Cerebellar cortex (tissue), 1 donor: ENCODE results near the gene HCST.
"Not testable (repeated sequence)": the region's sequence is repeated elsewhere in the genome, so short reads cannot be mapped to it uniquely, and the experiment has no call there.

Experiments used
- DNase-seq: peaks from one replicate; pipeline ENCODE4 v3.0.0-alpha.2; 2015; ENCODE audit warnings: low spot score

Gene HCST

DNA sequence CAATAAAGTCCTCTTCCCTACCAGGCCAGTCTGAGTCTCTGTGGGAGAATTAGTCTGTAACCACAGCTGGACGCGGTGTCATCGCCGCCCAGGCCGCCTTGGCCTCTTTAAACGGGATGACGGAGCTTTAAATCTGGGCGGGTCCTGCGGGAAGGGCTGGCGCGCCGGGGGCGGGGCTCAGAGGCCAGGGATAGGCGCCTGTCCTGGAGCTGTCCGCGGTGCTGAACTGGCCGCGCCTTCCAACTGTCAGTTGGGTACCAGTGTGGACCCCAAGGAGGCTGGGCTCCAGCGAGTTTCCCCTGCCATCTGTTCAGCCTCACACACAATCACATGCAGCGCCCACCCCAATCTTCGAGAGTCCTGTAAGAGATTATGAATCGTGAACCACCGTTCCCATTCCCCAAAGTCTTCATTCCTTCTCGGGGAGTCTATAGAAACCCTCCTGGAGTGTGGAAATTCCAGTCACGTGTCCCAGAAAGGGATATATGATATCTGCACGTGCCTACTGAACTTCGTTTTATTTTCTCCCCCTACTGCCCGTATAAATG is 22.5 kb upstream of the HCST start:
- peak; percentile 80 for DNase-seq

DNA sequence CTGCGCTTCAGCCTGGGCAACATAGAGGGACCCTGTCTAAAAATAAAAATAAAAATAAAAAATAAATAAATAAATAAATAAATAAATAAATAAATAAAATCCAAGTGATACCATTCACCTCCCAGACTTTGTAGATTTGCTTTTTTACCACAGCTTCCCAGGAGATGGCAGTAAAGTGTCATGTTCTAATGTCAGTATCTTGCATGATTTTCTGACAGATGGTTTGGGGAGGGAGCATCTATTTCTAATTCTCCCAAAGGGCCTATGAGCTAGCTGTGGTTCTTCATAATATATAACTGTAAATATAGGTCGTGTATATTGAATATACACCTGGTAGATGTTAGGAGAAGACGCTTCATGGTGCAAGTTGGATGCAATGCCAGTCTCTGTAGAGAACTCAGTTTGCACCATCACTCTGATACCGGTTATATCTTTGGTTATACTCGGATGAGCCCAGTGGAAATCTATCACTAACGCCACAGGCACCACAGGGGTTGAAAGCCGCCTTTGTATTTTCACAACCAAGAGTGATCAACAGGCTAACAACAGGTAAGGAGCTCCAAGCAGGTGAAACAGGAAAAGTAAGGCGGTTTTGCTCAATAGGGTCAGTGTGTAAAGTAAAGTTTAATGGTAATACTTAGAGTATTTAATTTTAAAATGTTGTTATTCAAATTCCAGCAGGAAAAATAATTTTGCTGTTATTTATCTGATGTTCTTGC is 20.1 kb upstream of the HCST start:
- peak; percentile 97 for DNase-seq

DNA sequence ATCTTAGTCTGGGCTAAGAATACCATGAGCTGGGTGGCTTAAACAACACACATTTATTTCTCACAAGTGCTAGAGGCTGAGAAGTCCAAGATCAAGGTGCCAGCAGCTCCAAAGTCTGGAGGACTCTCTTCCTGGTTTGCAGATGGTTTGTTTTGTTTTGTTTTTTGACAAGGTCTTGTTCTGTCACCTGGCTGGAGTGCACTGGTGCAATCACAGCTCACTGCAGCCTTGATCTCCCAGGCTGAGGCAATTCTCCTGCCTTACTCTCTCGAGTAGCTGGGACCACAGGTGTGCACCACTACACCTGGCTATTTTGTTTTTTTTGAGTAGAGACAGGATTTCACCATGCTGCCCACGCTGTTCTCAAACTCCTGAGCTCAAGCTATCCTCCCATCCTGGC is 18.4 kb upstream of the HCST start:
- DNase-seq, result peak; percentile 17

DNA sequence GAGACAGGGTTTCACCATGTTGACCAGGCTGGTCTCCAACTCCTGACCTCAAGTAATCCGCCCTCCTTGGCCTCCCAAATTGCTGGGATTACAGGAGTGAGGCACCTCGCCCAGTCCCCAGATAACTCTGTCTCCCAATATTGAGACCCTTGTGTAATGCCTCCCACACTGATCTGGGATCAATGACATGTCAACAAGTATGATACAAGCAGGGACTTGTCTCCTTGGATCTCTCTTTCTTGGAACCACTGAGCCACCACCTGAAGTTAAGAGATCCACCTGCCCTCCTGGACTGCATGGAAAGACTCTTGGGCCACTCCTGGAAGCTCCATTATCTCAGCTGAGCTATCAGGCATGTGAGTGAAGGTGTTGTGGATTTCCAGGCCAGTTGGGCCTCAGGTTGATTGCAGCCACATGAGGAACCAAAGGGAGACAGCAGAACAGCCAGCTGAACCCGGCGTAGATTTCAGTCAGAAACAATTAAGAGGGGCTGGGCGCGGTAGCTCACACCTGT is 17.0 kb upstream of the HCST start:
- no peak for DNase-seq

DNA sequence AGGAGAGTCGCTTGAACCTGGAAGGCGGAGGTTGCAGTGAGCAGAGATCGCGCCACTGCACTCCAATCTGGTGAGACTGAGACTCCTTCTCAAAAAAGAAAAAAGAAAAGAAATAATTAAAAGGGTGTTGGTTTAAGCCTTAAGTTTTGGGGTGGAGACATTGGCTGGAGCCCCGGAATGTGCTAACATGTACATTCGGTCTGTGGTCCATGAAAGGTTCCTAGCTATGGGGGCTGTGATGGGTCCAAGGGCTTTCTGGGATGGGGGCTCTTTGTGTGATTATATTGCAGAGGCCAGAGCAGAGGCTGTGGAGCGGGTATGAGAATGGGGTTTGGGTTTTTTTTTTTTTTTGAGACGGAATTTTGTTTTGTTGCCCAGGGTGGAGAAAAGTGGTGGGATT is 16.4 kb upstream of the HCST start:
- no peak for DNase-seq

DNA sequence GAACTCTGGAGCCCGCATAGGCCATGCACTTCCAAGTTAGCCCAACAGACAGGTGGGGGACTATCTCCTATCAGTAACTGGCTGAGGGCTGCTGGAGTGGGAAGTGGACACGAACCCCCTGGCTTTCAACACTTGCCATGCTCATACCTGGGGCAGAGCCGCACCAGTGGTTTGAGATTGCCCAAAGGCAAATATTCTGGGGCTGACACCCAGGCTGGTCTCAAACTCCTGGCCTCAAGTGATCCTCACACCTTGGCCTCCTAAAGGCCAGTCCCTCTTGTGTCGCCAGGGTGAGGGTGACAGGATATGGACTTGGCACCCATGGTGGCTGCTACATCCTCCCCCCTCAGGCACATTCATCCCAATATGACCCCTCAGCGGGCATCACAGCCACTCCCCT is 15.1 kb upstream of the HCST start:
- no peak for DNase-seq

DNA sequence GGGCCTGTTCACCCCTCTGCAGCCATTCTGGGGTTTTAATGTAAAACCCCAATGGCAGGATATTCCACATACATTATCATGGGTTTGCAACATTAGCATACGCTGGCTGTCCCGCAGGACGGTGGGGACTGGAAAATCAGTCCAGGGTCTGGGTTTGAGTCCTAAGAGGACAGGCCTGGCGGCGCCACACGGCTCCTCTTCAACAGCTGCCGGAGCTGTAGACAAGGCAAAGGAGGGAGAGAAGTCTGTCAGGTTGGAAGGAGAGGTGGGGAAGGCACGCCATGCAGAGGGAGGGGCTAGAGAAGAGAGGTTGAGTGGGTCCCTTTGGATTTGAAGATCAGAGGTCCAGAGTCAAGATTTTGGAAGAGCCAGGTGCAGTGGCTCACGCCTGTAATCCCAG is 13.9 kb upstream of the HCST start:
- no peak for DNase-seq

DNA sequence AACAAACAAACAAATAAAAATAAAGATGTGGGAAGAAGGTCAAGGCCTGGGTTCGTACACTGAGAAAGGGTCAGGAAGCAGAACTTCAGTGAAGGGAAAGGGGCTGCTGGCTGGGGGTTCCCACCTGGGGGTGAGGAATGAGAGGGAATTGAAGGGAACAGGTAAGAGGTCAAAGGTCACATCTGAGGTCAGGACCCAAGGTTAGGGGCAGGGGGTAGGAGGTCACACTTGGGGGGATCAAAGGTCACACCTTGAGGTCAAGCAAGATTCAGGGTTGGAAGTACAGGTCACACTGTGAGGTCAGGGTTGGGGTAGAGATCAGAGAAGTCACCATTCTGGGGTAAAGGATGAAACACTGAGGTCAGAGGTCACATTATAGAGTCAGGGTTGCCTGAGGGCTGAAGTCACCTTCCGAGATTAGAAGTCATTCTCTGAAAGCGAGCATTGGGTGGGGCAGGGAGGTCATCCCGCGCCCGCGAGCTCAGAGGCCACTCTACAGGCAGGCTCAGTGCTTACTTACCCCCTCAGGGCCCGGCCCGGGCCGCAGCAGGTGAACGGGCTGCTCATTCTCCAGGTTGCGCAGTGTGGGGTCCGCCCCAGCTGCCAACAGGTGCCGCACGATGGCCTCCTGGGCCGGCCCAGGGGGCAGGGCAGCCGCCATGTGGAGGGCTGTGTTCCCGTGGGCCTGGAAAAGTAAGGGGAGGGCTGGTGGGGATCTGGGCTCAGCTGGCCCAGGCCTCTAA is 12.8 kb upstream of the HCST start:
- DNase-seq, result no peak

DNA sequence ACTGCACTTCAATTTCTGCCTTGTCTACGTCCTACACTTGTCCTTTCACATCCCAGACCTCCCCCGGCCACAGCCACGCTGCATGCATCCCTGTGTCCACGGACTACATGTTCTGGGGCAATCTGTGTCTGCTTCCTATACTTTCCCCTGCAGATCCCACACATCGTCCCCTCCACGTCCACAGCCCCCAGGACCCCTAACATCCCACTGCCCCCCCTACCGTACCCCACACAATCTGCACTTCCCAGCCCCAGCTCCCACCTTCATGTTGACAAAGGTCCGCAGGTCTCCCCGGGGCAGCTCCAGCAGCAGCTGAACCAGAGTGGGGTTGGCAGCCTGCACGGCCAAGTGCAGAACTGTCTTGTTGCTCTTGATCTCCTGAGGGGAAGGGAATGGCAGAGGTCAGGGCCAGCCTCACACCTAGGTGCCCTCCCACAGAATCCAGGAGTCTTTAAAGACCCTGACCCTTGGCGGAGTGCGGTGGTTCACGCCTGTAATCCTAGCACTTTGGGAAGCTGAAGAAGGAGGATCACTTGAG is 12.1 kb upstream of the HCST start:
- DNase-seq, result no peak

DNA sequence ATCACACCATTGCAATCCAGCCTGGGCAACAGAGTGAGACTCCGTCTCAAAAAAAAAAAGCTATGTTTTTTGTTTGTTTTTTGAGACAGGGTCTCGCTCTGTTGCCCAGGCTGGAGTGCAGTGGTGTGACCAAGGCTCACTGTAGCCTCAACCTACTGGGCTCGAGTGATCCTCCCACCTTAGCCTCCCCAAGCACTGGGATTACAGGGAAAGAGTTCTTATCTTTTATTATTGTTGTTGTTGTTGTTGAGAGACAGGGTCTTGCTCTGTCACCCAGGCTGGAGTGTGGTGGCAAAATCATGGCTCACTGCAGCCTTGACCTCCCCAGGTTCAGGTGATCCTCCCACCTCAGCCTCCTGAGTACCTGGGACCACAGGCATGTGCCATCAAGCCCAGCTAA is 10.5 kb upstream of the HCST start:
- not testable (repeated sequence) for DNase-seq

DNA sequence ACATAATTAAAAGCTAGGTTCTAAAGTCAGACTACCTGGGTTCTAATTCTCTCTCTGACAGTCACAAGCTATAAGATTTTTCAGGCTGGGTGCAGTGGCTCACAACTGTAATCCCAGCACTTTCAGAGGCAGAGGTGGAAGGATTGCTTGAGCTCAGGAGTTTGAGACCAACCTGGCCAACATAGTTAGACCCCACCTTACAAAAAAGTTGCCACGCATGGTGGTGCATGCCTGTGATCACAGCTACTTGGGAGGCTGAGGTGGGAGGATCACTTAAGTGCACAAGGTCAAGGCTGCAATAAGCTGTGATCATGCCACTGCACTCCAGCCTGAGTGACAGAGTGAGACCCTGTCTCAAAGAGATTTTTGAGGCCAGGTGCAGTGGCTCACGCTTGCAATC is 8.0 kb upstream of the HCST start:
- no peak for DNase-seq

DNA sequence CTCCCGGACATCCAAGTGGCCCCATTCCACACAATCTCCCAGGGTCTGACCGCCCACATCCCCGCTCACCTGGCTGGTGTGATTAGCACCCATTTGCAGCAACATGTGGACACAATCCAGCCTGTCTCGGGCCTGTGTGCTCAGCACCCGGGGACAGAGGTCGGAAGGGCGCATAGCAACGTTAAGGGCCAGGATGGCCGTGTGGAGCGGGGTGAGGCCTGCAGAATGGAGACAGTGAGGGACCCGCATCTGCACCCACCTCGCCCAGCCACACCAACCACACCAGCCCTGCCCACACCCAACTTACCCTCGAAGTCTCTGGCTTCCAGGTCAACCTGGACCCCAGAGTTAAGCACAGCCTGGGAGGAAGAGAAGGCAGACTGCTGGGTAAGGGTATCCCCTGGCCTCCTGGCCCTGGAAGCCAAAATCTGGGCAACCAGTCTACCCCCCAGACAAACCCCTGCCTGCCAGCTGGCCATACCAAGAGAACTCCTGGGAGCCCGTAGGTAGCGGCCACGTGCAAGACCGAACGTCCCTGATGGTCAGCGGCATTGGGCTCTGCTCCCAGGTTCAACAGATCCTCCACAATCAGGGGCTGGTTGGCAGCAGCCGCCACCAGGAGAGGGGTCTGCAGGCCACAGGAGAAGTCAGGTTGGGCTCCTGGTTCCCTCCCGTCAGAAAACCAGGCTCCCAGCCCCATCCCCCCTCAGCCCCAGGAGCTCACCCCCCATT is 6.3 kb upstream of the HCST start:
- DNase-seq, result no peak

DNA sequence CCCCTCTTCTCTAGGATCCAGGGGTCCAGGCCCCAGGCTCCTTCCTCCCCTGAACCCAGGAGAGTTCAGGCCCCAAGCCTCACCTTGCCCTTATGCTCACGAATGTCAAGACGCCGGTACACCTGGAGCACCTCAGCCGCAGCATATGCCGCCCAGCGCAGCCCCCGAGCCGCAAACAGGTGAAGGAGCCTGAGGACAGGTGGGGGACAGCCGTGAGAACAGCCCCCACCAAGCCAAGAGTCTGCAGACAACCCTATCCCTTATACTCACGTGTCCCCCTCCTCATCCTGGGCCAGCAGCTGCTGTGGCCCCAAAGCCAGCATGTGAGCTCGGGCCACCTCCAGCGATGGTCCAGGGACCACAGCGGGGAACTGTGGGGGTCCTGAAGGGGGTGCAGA is 5.7 kb upstream of the HCST start:
- DNase-seq, result no peak

DNA sequence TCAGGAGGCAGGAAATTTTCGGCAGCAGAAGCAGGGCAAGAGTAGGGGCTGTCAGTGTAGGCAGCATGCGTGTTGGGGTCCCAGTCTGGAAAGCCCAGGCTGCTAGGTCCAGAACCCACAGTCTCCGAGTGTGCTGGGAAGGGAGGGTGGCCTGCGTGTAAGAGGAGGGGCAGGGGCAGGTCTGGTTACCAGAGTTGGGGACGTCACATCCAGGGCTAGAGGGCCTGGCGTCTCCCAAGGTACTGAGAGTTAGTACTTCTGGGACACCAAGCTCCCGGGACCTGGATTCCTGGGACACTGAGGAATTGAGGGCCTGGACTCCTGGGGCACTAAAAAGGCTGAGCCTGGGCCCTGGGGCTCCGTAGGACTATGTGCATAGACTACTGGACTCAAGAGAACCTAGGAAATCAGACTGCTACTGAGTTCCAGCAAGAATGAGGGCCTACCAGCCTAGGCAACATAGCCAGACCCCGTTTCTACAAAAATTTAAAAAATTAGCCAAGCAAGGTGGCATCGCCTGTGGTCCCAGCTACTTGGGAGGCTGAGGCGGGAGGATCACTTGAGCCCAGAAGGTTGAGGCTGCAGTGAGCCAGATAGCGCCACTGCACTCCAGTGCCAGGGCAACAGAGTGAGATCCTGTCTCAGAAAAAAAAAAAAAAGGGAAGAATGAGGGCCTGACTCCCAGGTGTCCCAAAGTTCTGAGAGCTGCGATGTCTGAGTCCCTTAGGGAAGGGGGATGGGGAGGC is 4.5 kb upstream of the HCST start:
- no peak for DNase-seq

DNA sequence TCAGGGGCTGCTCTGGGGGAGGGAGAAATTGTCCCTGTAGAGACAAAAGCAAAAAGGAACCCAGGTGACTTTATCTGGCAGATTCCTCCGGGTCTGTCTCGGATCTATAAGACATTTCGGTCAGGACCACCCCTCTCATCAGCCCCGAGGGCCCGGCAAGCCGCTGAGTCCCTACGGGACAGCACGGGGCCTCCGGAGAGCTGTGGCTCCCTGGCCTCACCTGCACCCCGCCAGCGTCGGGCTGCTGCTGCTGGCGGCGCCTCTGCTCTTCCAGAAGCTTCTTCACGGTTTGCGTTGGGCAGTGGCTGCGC is 3.9 kb upstream of the HCST start:
- DNase-seq, result no peak

DNA sequence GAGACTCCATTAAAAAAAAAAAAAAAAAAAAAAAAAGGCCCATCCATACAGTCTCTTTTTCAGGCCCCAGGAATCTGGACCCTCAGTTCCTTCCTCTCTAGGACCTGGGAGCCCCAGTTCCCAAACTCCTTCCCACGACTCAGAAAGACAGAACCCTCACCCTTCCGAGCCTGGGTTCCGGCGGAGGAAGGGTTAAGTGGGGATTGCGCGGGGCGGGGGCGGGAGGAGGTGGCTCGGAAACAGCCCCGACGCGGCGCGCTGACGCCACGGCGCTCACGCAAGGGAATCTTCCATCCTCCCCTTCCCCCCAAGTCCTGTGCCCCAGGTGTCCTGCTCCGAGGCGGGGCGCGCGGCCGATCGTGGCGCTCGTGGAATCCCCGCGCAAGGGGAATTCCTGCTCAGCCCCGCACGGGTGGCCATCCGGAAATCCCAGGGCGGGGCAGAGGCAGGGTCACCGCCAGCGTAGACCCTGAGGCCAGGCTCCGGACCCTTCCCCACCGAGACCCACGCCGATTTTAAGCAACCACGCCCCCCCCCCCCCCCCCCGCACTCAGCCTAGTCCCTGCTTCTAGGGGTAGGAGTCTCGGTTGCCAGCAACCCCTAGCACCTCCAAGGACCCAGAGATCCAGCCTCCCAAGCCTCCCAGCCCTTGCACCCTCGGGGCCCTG is 2.6 kb upstream of the HCST start:
- DNase-seq, result peak; percentile 91

DNA sequence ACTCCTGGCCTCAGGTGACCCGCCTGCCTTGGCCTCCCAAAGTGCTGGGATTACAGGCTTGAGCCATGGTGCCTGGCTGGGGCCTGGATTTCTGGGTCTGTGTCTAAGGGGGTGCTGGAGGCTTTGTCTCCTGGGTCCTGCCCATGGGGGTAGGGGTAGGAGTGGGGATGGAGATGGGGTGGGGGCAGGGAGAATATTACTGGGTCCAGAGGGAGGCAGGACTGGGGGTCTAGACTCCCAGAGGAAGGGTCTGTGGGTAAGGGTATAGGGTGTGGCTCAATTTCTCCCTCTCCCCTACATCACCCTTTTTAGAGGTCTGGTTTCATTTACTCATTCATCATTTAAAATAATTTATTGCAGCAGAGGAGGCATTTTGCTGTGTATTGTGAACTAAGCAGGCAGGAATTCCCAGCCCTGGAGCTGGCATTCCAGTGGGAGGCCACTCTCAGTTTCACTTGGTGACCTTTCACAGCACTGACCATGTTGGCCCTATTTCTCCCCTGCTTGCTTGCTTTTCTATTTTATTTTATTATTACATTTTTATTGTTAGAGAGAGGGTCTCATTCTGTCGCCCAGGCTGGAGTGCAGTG is 1.2 kb upstream of the HCST start:
- no peak for DNase-seq

DNA sequence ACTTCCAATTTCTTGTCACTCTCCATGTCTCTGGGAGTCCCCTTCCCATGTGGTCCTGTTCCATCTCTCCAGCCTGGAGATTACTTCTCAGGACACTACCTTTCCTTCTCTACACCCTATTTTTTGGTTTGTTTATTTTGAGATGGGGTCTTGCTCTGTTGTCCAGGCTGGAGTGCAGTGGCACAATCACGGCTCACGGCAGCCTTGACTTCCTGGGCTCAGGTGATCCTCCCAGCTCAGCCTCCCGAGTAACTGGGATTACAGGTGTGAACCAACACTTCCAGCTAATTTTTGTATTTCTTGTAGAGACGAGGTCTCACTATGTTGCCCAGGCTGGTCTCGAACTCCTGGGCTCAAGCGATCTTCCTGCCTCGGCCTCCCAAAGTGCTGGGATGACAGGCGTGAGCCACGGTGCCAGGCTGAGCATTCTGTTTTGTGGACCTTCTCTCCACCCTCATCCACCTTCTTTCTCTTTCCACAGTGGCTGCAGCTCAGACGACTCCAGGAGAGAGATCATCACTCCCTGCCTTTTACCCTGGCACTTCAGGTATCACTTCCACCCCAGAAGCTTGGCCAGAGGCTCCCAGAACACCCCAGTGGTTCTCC is 644 bp downstream of the HCST start:
- DNase-seq, result no peak

DNA sequence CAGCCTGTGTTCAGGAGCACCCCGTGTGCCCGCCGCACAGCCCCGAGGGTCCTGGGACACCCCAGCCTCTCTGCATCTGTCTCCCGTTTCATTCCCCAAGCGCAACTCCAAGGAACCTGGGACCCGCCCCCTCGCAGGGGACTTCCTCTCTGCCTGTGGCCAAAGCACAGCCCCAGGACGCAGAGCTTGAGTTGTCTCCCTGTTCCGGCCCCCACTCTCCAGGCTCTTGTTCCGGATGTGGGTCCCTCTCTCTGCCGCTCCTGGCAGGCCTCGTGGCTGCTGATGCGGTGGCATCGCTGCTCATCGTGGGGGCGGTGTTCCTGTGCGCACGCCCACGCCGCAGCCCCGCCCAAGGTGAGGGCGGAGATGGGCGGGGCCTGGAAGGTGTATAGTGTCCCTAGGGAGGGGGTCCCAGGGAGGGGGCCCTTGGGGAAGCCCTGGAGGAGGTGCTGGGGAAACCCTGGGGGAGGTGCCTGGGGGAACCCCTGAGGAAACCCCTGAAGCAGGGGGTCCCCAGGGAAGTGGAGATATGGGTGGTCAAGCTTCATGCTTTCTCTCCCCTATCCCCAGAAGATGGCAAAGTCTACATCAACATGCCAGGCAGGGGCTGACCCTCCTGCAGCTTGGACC is 1.3 kb downstream of the HCST start:
- peak; percentile 58 for DNase-seq
